Naive thymus-derived CD4-positive, alpha-beta T cell (primary cell): ENCODE results near the gene ADGRD1. TPM values are rescaled to one million over a fixed set of nuclear protein-coding genes. Genes with fewer than 3 reads are reported as not detected.

ENCODE experiments used
- ATAC-seq: fragments of 150-1000 bp; cut with Tn5 transposase; 2 replicates; pipeline ENCODE4 v1.10.0; 2021; ENCODE audit warnings: mild to moderate bottlenecking, moderate library complexity
- CTCF ChIA-PET: fragments of 350-600 bp; sonication (Branson Sonifier 250); formaldehyde crosslinking; loops from one replicate; lab custom pipeline; 2021; ENCODE audit warnings: antibody characterized with exemption; lab: Charles Lee
- POLR2A ChIA-PET: fragments of 350-600 bp; sonication (Branson Sonifier 250); formaldehyde crosslinking; loops from one replicate; lab custom pipeline; 2021; ENCODE audit warnings: antibody characterized with exemption, inconsistent platforms; lab: Charles Lee
- DNase-seq, 9 donors: peaks; one replicate each; pipeline versions ENCODE4 v3.0.0 to v3.0.0-alpha.2; 2020 to 2022; ENCODE audit warnings: mixed read lengths in 1 of 9
- H3K27ac ChIP-seq: one replicate; pipeline ENCODE4 v1.7.0; 2013; ENCODE audit warnings: mild to moderate bottlenecking, low read depth, low read length, moderate library complexity
- H3K27me3 ChIP-seq, 2 donors: one replicate each; pipeline ENCODE4 v1.7.0; 2013; ENCODE audit warnings: low read length in 2 of 2, mild to moderate bottlenecking in 2 of 2, moderate library complexity in 2 of 2; ENCODE audit not compliant: control insufficient read depth in 2 of 2, insufficient read depth in 2 of 2
- H3K36me3 ChIP-seq, 3 experiments: 1 replicate in 2 of 3; 2 replicates in 1 of 3; pipeline ENCODE4 v1.7.0; 2013; ENCODE audit warnings: low read length in 3 of 3, mild to moderate bottlenecking in 3 of 3, moderate library complexity in 1 of 3; ENCODE audit not compliant: insufficient read depth in 3 of 3, control insufficient read depth in 2 of 3
- H3K4me1 ChIP-seq, 2 donors: one replicate each; pipeline ENCODE4 v1.7.0; 2013; ENCODE audit warnings: low read length in 2 of 2, mild to moderate bottlenecking in 2 of 2, moderate library complexity in 1 of 2; ENCODE audit not compliant: control insufficient read depth in 2 of 2, insufficient read depth in 2 of 2
- H3K4me3 ChIP-seq: 2 replicates; pipeline ENCODE4 v1.7.0; 2013; ENCODE audit warnings: mild to moderate bottlenecking, low read length
- H3K9me3 ChIP-seq, 3 experiments: 1 replicate in 2 of 3; 2 replicates in 1 of 3; pipeline ENCODE4 v1.7.0; 2013; ENCODE audit warnings: low read length in 3 of 3; ENCODE audit not compliant: control insufficient read depth in 2 of 3
- H3K27ac Mint-ChIP-seq, 9 donors: one replicate each; pipeline ENCODE4 v1.8.0; 2020 to 2022; ENCODE audit warnings: mixed read lengths in 9 of 9, mild to moderate bottlenecking in 8 of 9, moderate library complexity in 5 of 9, inconsistent platforms in 2 of 9
- H3K27me3 Mint-ChIP-seq, 5 donors: one replicate each; pipeline ENCODE4 v1.8.0; 2021 to 2022; ENCODE audit warnings: mixed read lengths in 5 of 5, mild to moderate bottlenecking in 1 of 5
- H3K36me3 Mint-ChIP-seq, 5 donors: one replicate each; pipeline ENCODE4 v1.8.0; 2020 to 2022; ENCODE audit warnings: mixed read lengths in 5 of 5, mild to moderate bottlenecking in 3 of 5, inconsistent platforms in 1 of 5
- H3K4me1 Mint-ChIP-seq, 7 donors: one replicate each; pipeline ENCODE4 v1.8.0; 2020 to 2022; ENCODE audit warnings: mixed read lengths in 7 of 7, mild to moderate bottlenecking in 3 of 7, inconsistent platforms in 1 of 7
- H3K4me3 Mint-ChIP-seq, 10 donors: one replicate each; pipeline ENCODE4 v1.8.0; 2020 to 2022; ENCODE audit warnings: mild to moderate bottlenecking in 10 of 10, mixed read lengths in 10 of 10, moderate library complexity in 6 of 10, inconsistent platforms in 2 of 10
- H3K9me3 Mint-ChIP-seq, 11 donors: one replicate each; pipeline ENCODE4 v1.8.0; 2020 to 2022; ENCODE audit warnings: mixed read lengths in 11 of 11, mild to moderate bottlenecking in 4 of 11, inconsistent platforms in 1 of 11, moderate library complexity in 1 of 11
- intact Hi-C, 2 donors: fragments of 100-400 bp; cut with micrococcal nuclease; formaldehyde crosslinking; loops; one replicate each; pipeline ENCODE4 v1.15.1; 2023
- polyA plus RNA-seq, 2 donors: library from polyadenylated mRNA; unstranded; fragments of 300-500 nt; fragmentation: Illumina TruSeq; gene quantifications; one replicate each; pipeline ENCODE4 v1.2.3, GENCODE V29; 2021
- total RNA-seq, 6 experiments: library from RNA in 5 of 6; stranded (reverse) in 5 of 6; gene quantifications; 1 replicate in 5 of 6; 2 replicates in 1 of 6; pipeline ENCODE4 v1.2.3 and lab custom pipeline; 2021 to 2026

Gene ADGRD1
- total and polyA plus RNA-seq, 7 experiments from 2014 or later: 0.41 to 11.9 (median 1.6) TPM; not detected in 4

- H3K27ac Mint-ChIP-seq: no peak overlapping the region
- ATAC-seq: no peak
- H3K4me1 Mint-ChIP-seq: no peaks in the 10 kb centered on the region
- H3K4me3 Mint-ChIP-seq: no peak overlapping the region
- intact Hi-C loops: no loop called here
- no peaks in the 10 kb centered on the region for H3K4me1 ChIP-seq
- no peak overlapping the region for H3K4me3 ChIP-seq
- POLR2A ChIA-PET: no interaction called here
- no peak for DNase-seq
- no peaks in the 10 kb centered on the region for H3K36me3 ChIP-seq
- H3K27me3 ChIP-seq: no peaks in the 10 kb centered on the region
- CTCF ChIA-PET: no interaction called here
- H3K27ac ChIP-seq: no peak overlapping the region
- H3K9me3 ChIP-seq: no peaks in the 10 kb centered on the region
- no peaks in the 10 kb centered on the region for H3K9me3 Mint-ChIP-seq
- peaks cover 0 to 4% (median 0%) of the 10 kb centered on the region in 5 donors for H3K27me3 Mint-ChIP-seq
- no peaks in the 10 kb centered on the region for H3K36me3 Mint-ChIP-seq
These were observed 167.1 kb downstream of the ADGRD1 start for GRCh38 chr12:131120831-131121271.

- Histone ChIP-seq H3K27me3 (no peaks in the 10 kb centered on the region), H3K27ac (no peak overlapping the region), H3K36me3 (no peaks in the 10 kb centered on the region), H3K4me1 (no peaks in the 10 kb centered on the region), H3K4me3 (no peak overlapping the region), H3K9me3 (no peaks in the 10 kb centered on the region)
- ATAC-seq (no peak), DNase-seq (no peak)
- intact Hi-C loops: no loop called here
- Mint-ChIP-seq H3K36me3 (no peaks in the 10 kb centered on the region), H3K4me3 (no peak overlapping the region), H3K9me3 (no peaks in the 10 kb centered on the region), H3K27me3 (peaks cover 0 to 4% (median 0%) of the 10 kb centered on the region in 5 donors), H3K4me1 (no peaks in the 10 kb centered on the region), H3K27ac (no peak overlapping the region)
- ChIA-PET CTCF (no interaction called here), POLR2A (no interaction called here)
These were observed 168.1 kb downstream of the ADGRD1 start for GRCh38 chr12:131121705-131122405.

GRCh38 chr12:131122631-131123030 is 168.9 kb downstream of the ADGRD1 start:
- DNase-seq (no peak), ATAC-seq (no peak)
- Histone ChIP-seq H3K36me3 (no peaks in the 10 kb centered on the region), H3K27ac (no peak overlapping the region), H3K27me3 (no peaks in the 10 kb centered on the region), H3K4me3 (no peak overlapping the region), H3K4me1 (no peaks in the 10 kb centered on the region), H3K9me3 (no peaks in the 10 kb centered on the region)
- no peaks in the 10 kb centered on the region for H3K4me1 Mint-ChIP-seq
- CTCF ChIA-PET: interaction anchor here (1.2 kb wide), 1 partner anchor 9 kb away, joined by 3 read pairs; no protein-coding TSS in a partner anchor
- POLR2A ChIA-PET: no interaction called here
- no peaks in the 10 kb centered on the region for H3K36me3 Mint-ChIP-seq
- peak overlapping the region in 1 of 9 donors; percentile 51 for H3K27ac Mint-ChIP-seq
- peaks cover 0 to 6% (median 0%) of the 10 kb centered on the region in 11 donors for H3K9me3 Mint-ChIP-seq
- H3K4me3 Mint-ChIP-seq: no peak overlapping the region
- intact Hi-C loops: no loop called here
- peaks cover 0 to 4% (median 0%) of the 10 kb centered on the region in 5 donors for H3K27me3 Mint-ChIP-seq

- intact Hi-C loops: no loop called here
- H3K27me3 Mint-ChIP-seq: peaks cover 0 to 4% (median 0%) of the 10 kb centered on the region in 5 donors
- Histone ChIP-seq H3K9me3 (no peaks in the 10 kb centered on the region), H3K27me3 (no peaks in the 10 kb centered on the region), H3K27ac (no peak overlapping the region), H3K4me1 (no peaks in the 10 kb centered on the region), H3K4me3 (no peak overlapping the region), H3K36me3 (no peaks in the 10 kb centered on the region)
- ATAC-seq (no peak), DNase-seq (no peak)
- no peak overlapping the region for H3K4me3 Mint-ChIP-seq
- H3K27ac Mint-ChIP-seq: no peak overlapping the region
- ChIA-PET CTCF (interaction anchor here (1.2 kb wide), 1 partner anchor 8 kb away, joined by 3 read pairs; no protein-coding TSS in a partner anchor), POLR2A (no interaction called here)
- no peaks in the 10 kb centered on the region for H3K36me3 Mint-ChIP-seq
- H3K4me1 Mint-ChIP-seq: no peaks in the 10 kb centered on the region
- peaks cover 0 to 6% (median 0%) of the 10 kb centered on the region in 11 donors for H3K9me3 Mint-ChIP-seq
These were observed 170.1 kb downstream of the ADGRD1 start for GRCh38 chr12:131123817-131124216.

GRCh38 chr12:131124487-131125280 is 171.0 kb downstream of the ADGRD1 start:
- H3K36me3 Mint-ChIP-seq: no peaks in the 10 kb centered on the region
- H3K27ac Mint-ChIP-seq: no peak overlapping the region
- H3K4me1 Mint-ChIP-seq: peaks cover 0 to 3% (median 0%) of the 10 kb centered on the region in 7 donors
- intact Hi-C loops: no loop called here
- no peaks in the 10 kb centered on the region for H3K9me3 ChIP-seq
- H3K27me3 ChIP-seq: no peaks in the 10 kb centered on the region
- no peak overlapping the region for H3K4me3 Mint-ChIP-seq
- ATAC-seq (no peak), DNase-seq (no peak)
- ChIA-PET POLR2A (no interaction called here), CTCF (interaction anchor here (0.7 kb wide), 1 partner anchor 1003 kb away, joined by 3 read pairs; no protein-coding TSS in a partner anchor)
- no peak overlapping the region for H3K27ac ChIP-seq
- no peak overlapping the region for H3K4me3 ChIP-seq
- peaks cover 0 to 6% (median 0%) of the 10 kb centered on the region in 11 donors for H3K9me3 Mint-ChIP-seq
- H3K27me3 Mint-ChIP-seq: peaks cover 0 to 2% (median 0%) of the 10 kb centered on the region in 5 donors
- H3K4me1 ChIP-seq: no peaks in the 10 kb centered on the region
- H3K36me3 ChIP-seq: no peaks in the 10 kb centered on the region

- Histone ChIP-seq H3K9me3 (no peaks in the 10 kb centered on the region), H3K36me3 (no peaks in the 10 kb centered on the region), H3K4me3 (no peak overlapping the region), H3K27me3 (no peaks in the 10 kb centered on the region), H3K27ac (no peak overlapping the region), H3K4me1 (no peaks in the 10 kb centered on the region)
- CTCF ChIA-PET: no interaction called here
- H3K4me3 Mint-ChIP-seq: no peak overlapping the region
- intact Hi-C loops: no loop called here
- no peaks in the 10 kb centered on the region for H3K27me3 Mint-ChIP-seq
- POLR2A ChIA-PET: no interaction called here
- ATAC-seq (no peak), DNase-seq (no peak)
- H3K4me1 Mint-ChIP-seq: peaks cover 0 to 5% (median 0%) of the 10 kb centered on the region in 7 donors
- no peak overlapping the region for H3K27ac Mint-ChIP-seq
- peaks cover 0 to 6% (median 0%) of the 10 kb centered on the region in 11 donors for H3K9me3 Mint-ChIP-seq
- no peaks in the 10 kb centered on the region for H3K36me3 Mint-ChIP-seq
These were observed 173.0 kb downstream of the ADGRD1 start for GRCh38 chr12:131126662-131127173.
